ENCODE results near the gene KAZALD1. TPM values are rescaled to one million over a fixed set of nuclear protein-coding genes. Genes with fewer than 3 reads are reported as not detected.

The KAZALD1 gene
- total RNA-seq, 4 donors from 2014 or later, result 4.0 to 13.5 (median 8.4) TPM

Other genes with a start within 250 kb of the KAZALD1 start
- gene SLF2, start 149.0 kb upstream of the KAZALD1 start, total RNA-seq, result 10 to 100 TPM; 25.7 to 37.7 (median 29.7) TPM
- 1 to 10 TPM; 3.1 to 9.2 (median 5.3) TPM for gene SEMA4G, start 92.5 kb upstream of the KAZALD1 start, total RNA-seq
- 100 to 1,000 TPM in 2 of 4 donors, 10 to 100 TPM in 2; 64.1 to 146 (median 99.5) TPM for gene MRPL43, start 74.5 kb upstream of the KAZALD1 start, total RNA-seq
- gene TWNK, start 74.4 kb upstream of the KAZALD1 start, total RNA-seq, result 10 to 100 TPM in 1 of 4 donors, 1 to 10 TPM in 3; 5.0 to 11.4 (median 6.6) TPM
- 100 to 1,000 TPM in 2 of 4 donors, 10 to 100 TPM in 2; 81.4 to 134 (median 98.7) TPM for gene LZTS2, start 62.2 kb upstream of the KAZALD1 start, total RNA-seq
- 1 to 10 TPM in 3 of 4 donors, under 1 TPM in 1; 0.84 to 2.4 (median 1.9) TPM for gene PDZD7, start 30.9 kb upstream of the KAZALD1 start, total RNA-seq
- 100 to 1,000 TPM in 2 of 4 donors, 10 to 100 TPM in 2; 77.4 to 181 (median 106) TPM for gene SFXN3, start 30.8 kb upstream of the KAZALD1 start, total RNA-seq
- gene TLX1, start 69.3 kb downstream of the KAZALD1 start, total RNA-seq, result not detected
- gene LBX1, start 167.5 kb downstream of the KAZALD1 start, total RNA-seq, result under 1 TPM in 1 of 4 donors, not detected in 3; 0.60 TPM